B cell (primary cell): ENCODE measurements around the gene DIP2A.
"Not testable (repeated sequence)": the region's sequence is repeated elsewhere in the genome, so short reads cannot be mapped to it uniquely, and the experiment has no call there.

Experiments
- CTCF ChIP-seq: fragments of 200-600 bp; IDR thresholded peaks from one replicate; pipeline ENCODE4 v1.8.0; 2022; ENCODE audit warnings: antibody characterized with exemption, mild to moderate bottlenecking
- EZH2 ChIP-seq: IDR thresholded peaks from 2 replicates; pipeline ENCODE4 v1.6.1; 2012; ENCODE audit warnings: borderline replicate concordance, low read depth, mild to moderate bottlenecking, moderate library complexity, low read length; ENCODE audit not compliant: insufficient read depth, poor library complexity, severe bottlenecking

GRCh38 chr21:46527393-46527792 lies 68.7 kb downstream of the DIP2A start:
- not testable (repeated sequence) for TF ChIP-seq CTCF, EZH2
